Body of pancreas (tissue), 4 donors: Measurements from ENCODE around the gene GIPC1. TPM values are rescaled to one million over a fixed set of nuclear protein-coding genes. Genes with fewer than 3 reads are reported as not detected.
A peak's percentile ranks its signal among the peaks of the same experiment; 100 is the strongest.

Source experiments
- ATAC-seq: fragments of 150-250 bp; one replicate; pipeline ENCODE4 v1.9.1; 2016
- DNase-seq, 4 donors: peaks; one replicate each; pipeline ENCODE4 v3.0.0-alpha.2; 2019
- H3K27ac ChIP-seq, 4 donors: fragments of 200-600 bp; sonication (generic); 1 replicate in 3 of 4; 2 replicates in 1 of 4; pipeline versions ENCODE4 v1.5.1 to v1.6.1; 2016 to 2019; ENCODE audit warnings: mild to moderate bottlenecking in 1 of 4, mixed read lengths in 1 of 4, moderate library complexity in 1 of 4
- H3K27me3 ChIP-seq, 2 donors: fragments of 200-600 bp; sonication (generic); one replicate each; pipeline ENCODE4 v1.6.0; 2016; ENCODE audit warnings: mild to moderate bottlenecking in 1 of 2
- H3K36me3 ChIP-seq, 2 donors: fragments of 200-600 bp; sonication (generic); replicated peaks in 1 of 2; 2 replicates each; pipeline ENCODE4 v1.5.1; 2016; ENCODE audit warnings: low read depth in 2 of 2; ENCODE audit not compliant: insufficient read depth in 1 of 2
- H3K4me1 ChIP-seq: fragments of 200-600 bp; sonication (generic); one replicate; pipeline ENCODE4 v1.6.0; 2016
- H3K4me3 ChIP-seq, 2 donors: fragments of 200-600 bp; sonication (generic); 1 replicate in 1 of 2; 2 replicates in 1 of 2; pipeline ENCODE4 v1.5.1; 2016 to 2019
- H3K9me3 ChIP-seq, 3 donors: fragments of 200-600 bp; sonication (generic); 1 replicate in 2 of 3; 2 replicates in 1 of 3; pipeline ENCODE4 v1.5.1; 2016
- CTCF ChIP-seq, 7 experiments: fragments of 450-650 bp in 4 of 7; fragments of 200-600 bp in 3 of 7; sonication (generic) in 3 of 7; IDR thresholded peaks; one replicate each; pipeline ENCODE4 v1.5.1; 2016 to 2019; ENCODE audit warnings: antibody characterized with exemption in 7 of 7
- POLR2A ChIP-seq, 3 donors: fragments of 450-650 bp; IDR thresholded peaks; one replicate each; pipeline ENCODE4 v1.6.1; 2016; ENCODE audit warnings: antibody characterized with exemption in 3 of 3, mild to moderate bottlenecking in 2 of 3
- WGBS, 2 donors: methylation state at CpG; one replicate each; pipeline ENCODE4 v1.1.5; 2017; 5-methylcytosine and 5-hydroxymethylcytosine counted together
- intact Hi-C: fragments of 100-400 bp; cut with DNase I; formaldehyde crosslinking; loops from one replicate; pipeline ENCODE4 v1.15.1; 2023
- total RNA-seq, 2 donors: library from RNA; depleted of rRNA; stranded (reverse); fragments of >200 nt; gene quantifications; one replicate each; pipeline ENCODE4 v1.1.0, GENCODE V29; 2016

GIPC1 gene
- total RNA-seq, 2 donors from 2014 or later = 34.5 to 120 TPM

GRCh38 chr19:14515501-14516047 lies 19.6 kb upstream of the GIPC1 start:
- H3K27ac ChIP-seq = peak overlapping the region in 1 of 4 donors; percentile 16
- no peaks in the 10 kb centered on the region for H3K9me3 ChIP-seq
- intact Hi-C loops = no loop called here
- DNase-seq = no peak
- 61 to 63% methylated on average over 8 of the region's 8 CpGs for WGBS, 2 donors
- no peak for ATAC-seq
- H3K4me3 ChIP-seq = no peak overlapping the region
- TF ChIP-seq CTCF (IDR thresholded peaks at IDR 0.05) (no peak), POLR2A (IDR thresholded peaks at IDR 0.05) (no peak)
- peaks cover 61% of the 10 kb centered on the region for H3K4me1 ChIP-seq
- H3K27me3 ChIP-seq = no peaks in the 10 kb centered on the region
- H3K36me3 ChIP-seq = peaks cover 7 to 14% of the 10 kb centered on the region in 2 donors

- intact Hi-C loops = no loop called here
- no peak for TF ChIP-seq POLR2A (IDR thresholded peaks at IDR 0.05)
- no peak for TF ChIP-seq CTCF (IDR thresholded peaks at IDR 0.05)
- ATAC-seq (no peak), DNase-seq (no peak)
- H3K4me3 ChIP-seq = no peak overlapping the region
- peaks cover 51% of the 10 kb centered on the region for H3K4me1 ChIP-seq
- no peaks in the 10 kb centered on the region for H3K9me3 ChIP-seq
- 68 to 78% methylated on average over 7 to 8 of the region's 8 CpGs for WGBS, 2 donors
- peaks cover 7 to 14% of the 10 kb centered on the region in 2 donors for H3K36me3 ChIP-seq
- no peaks in the 10 kb centered on the region for H3K27me3 ChIP-seq
- peak overlapping the region in 1 of 4 donors; percentile 37 for H3K27ac ChIP-seq
Measured at GRCh38 chr19:14514215-14514863, 18.4 kb upstream of the GIPC1 start.

GRCh38 chr19:14512406-14512961 lies 16.6 kb upstream of the GIPC1 start:
- ATAC-seq (no peak), DNase-seq (no peak)
- Histone ChIP-seq H3K27ac (peak overlapping the region in 1 of 4 donors; percentile 19), H3K9me3 (no peaks in the 10 kb centered on the region), H3K36me3 (peaks cover 7 to 14% of the 10 kb centered on the region in 2 donors), H3K27me3 (no peaks in the 10 kb centered on the region), H3K4me3 (no peak overlapping the region), H3K4me1 (peaks cover 43% of the 10 kb centered on the region)
- TF ChIP-seq POLR2A (IDR thresholded peaks at IDR 0.05) = no peak
- TF ChIP-seq CTCF (IDR thresholded peaks at IDR 0.05) = no peak
- intact Hi-C loops = no loop called here
- WGBS, 2 donors = 89 to 93% methylated on average over 11 to 14 of the region's 14 CpGs

GRCh38 chr19:14511229-14511593 lies 15.3 kb upstream of the GIPC1 start:
- peaks cover 35% of the 10 kb centered on the region for H3K4me1 ChIP-seq
- WGBS, 2 donors = 79 to 96% methylated on average over 4 of the region's 4 CpGs
- no peak overlapping the region for H3K4me3 ChIP-seq
- no peak for ATAC-seq
- no peak for DNase-seq
- intact Hi-C loops = no loop called here
- TF ChIP-seq POLR2A (IDR thresholded peaks at IDR 0.05) = no peak
- TF ChIP-seq CTCF (IDR thresholded peaks at IDR 0.05) = no peak
- peaks cover 7 to 14% of the 10 kb centered on the region in 2 donors for H3K36me3 ChIP-seq
- H3K27me3 ChIP-seq = no peaks in the 10 kb centered on the region
- H3K9me3 ChIP-seq = no peaks in the 10 kb centered on the region
- H3K27ac ChIP-seq = peak overlapping the region in 1 of 4 donors; percentile 45
